ENCODE data around the gene RNU1-1. TPM values are rescaled to one million over a fixed set of nuclear protein-coding genes. Genes with fewer than 3 reads are reported as not detected.

RNU1-1 gene
- total RNA-seq: 3,030 and 4,050 TPM in 2 replicates

GRCh38 chr1:16514107-16515055 is at the start of gene RNU1-1:
TSS of gene RNU1-1 (minus strand) at chr1:16514285.

Other genes with a start within 250 kb of the RNU1-1 start
- 7.1 and 11.9 TPM in 2 replicates for gene FBXO42, start 161.8 kb downstream of the RNU1-1 start, total RNA-seq
- gene SZRD1, start 147.0 kb downstream of the RNU1-1 start, total RNA-seq: 13.4 and 21.3 TPM in 2 replicates
- gene SPATA21, start 76.9 kb downstream of the RNU1-1 start, total RNA-seq: not detected in 2 replicates
- 65.0 and 76.4 TPM in 2 replicates for gene NECAP2, start 73.6 kb downstream of the RNU1-1 start, total RNA-seq
- 35.0 and 55.2 TPM in 2 replicates for gene NBPF1, start 99.3 kb upstream of the RNU1-1 start, total RNA-seq
- 3,030 and 4,050 TPM in 2 replicates for gene RNU1-3, start 152.7 kb upstream of the RNU1-1 start, total RNA-seq
- gene RNU1-4, start 226.2 kb upstream of the RNU1-1 start, total RNA-seq: 3,030 and 4,050 TPM in 2 replicates

All from smooth muscle cell of bladder (primary cell).